ENCODE data around the gene DNAJB12. TPM values are rescaled to one million over a fixed set of nuclear protein-coding genes. Genes with fewer than 3 reads are reported as not detected.

The DNAJB12 gene
- total RNA-seq, 1 donor = 52.5 TPM

DNA sequence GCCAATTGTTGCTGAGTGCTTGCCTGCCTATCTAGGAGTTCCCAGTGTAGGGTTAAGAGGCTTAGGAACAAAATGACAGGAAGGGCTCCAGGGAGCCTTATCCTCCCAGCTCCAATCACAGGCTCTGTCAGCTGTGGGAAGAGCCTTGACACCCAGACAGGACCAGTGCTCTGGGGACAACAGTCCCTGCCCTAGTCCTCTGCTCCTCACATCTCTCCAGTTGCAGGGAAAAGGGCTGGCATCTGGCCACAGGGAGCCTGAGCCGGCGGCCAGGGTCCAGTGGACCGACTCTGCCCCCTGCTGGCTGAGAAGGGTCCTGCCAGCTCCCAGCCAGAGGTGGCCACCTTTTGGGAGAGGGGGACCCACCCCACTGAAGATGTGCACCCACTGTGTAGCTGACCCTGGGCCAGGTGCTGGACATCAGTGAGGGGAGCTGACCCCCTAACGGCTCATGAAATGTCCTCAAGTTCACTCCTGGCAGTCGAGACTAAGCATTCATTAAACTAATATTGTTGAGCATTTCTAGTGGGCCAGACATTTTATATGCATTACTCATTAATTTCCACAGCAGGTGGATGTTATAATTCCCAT, 17.6 kb downstream of the DNAJB12 start:
- TF ChIP-seq, protein P1, sequence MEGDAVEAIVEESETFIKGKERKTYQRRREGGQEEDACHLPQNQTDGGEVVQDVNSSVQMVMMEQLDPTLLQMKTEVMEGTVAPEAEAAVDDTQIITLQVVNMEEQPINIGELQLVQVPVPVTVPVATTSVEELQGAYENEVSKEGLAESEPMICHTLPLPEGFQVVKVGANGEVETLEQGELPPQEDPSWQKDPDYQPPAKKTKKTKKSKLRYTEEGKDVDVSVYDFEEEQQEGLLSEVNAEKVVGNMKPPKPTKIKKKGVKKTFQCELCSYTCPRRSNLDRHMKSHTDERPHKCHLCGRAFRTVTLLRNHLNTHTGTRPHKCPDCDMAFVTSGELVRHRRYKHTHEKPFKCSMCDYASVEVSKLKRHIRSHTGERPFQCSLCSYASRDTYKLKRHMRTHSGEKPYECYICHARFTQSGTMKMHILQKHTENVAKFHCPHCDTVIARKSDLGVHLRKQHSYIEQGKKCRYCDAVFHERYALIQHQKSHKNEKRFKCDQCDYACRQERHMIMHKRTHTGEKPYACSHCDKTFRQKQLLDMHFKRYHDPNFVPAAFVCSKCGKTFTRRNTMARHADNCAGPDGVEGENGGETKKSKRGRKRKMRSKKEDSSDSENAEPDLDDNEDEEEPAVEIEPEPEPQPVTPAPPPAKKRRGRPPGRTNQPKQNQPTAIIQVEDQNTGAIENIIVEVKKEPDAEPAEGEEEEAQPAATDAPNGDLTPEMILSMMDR (IDR thresholded peaks at IDR 0.05; ENCODE audit: extremely low read depth, low read depth, low read length) = peak; percentile 94
- Histone ChIP-seq H3K27ac (ENCODE audit: low read depth, low read length) (peak overlapping the region; percentile 91), H3K36me3 (ENCODE audit: insufficient read depth, low read length) (peaks cover 51% of the 10 kb centered on the region), H3K4me2 (ENCODE audit: insufficient read depth, low read length) (no peak overlapping the region), H3K9me3 (ENCODE audit: low read depth, low read length) (no peaks in the 10 kb centered on the region), H3K79me2 (ENCODE audit: insufficient read depth, low read length) (no peaks in the 10 kb centered on the region), H4K20me1 (ENCODE audit: insufficient read depth, low read length) (peaks cover 3% of the 10 kb centered on the region), H3K4me1 (ENCODE audit: insufficient read depth, low read length) (peaks cover 30% of the 10 kb centered on the region), H3K27me3 (ENCODE audit: insufficient read depth, low read length) (no peaks in the 10 kb centered on the region), H3K4me3 (ENCODE audit: insufficient read depth, low read length) (no peak overlapping the region), H2AFZ (ENCODE audit: low read length) (no peak overlapping the region)
- peak; percentile 87 for DNase-seq (ENCODE audit: insufficient read length, low spot score, missing footprints)

DNA sequence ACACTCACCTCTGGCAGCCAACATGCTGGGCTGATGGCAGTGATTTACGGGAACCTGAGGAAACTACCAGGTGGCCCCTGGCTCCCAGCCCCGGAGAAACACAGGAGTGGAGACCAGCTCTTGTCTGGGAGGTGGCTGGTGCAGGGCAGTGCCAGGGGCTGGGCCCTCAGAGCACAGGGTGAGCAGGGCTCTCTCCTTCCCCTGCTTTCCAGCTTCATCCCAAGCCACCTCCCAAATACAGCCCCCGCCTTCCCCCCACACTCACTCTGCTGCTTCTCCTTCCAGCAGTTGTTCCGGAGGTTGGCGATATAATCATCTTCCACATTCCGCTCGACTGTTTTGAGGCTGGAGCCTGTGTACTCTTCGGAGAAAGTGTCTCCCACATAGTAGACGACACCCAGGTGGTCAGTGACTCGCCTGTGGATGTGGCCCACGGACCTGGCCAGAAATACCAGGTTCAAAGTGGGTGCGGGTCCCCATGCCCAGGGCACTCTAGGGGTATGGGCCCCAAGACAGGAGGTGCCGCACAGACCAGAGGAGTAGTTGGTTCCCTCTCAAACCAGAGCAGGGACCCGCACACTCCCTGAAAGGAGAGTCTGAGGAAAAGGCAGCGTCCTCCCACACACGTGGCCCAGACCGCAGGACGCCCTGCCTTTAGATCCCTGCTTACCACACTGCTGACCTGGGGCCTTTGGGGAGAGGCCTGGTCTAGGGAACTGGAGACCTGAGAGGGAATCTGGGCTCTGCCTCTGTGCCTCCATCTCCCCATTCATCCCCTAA, 18.3 kb downstream of the DNAJB12 start:
- H3K9me3 ChIP-seq (ENCODE audit: low read depth, low read length) = no peaks in the 10 kb centered on the region
- no peak for DNase-seq (ENCODE audit: insufficient read length, low spot score, missing footprints)
- peaks cover 51% of the 10 kb centered on the region for H3K36me3 ChIP-seq (ENCODE audit: insufficient read depth, low read length)
- H3K4me2 ChIP-seq (ENCODE audit: insufficient read depth, low read length) = no peak overlapping the region
- no peaks in the 10 kb centered on the region for H3K79me2 ChIP-seq (ENCODE audit: insufficient read depth, low read length)
- no peak overlapping the region for H2AFZ ChIP-seq (ENCODE audit: low read length)
- no peaks in the 10 kb centered on the region for H3K27me3 ChIP-seq (ENCODE audit: insufficient read depth, low read length)
- peaks cover 3% of the 10 kb centered on the region for H4K20me1 ChIP-seq (ENCODE audit: insufficient read depth, low read length)
- H3K4me1 ChIP-seq (ENCODE audit: insufficient read depth, low read length) = peaks cover 37% of the 10 kb centered on the region
- H3K4me3 ChIP-seq (ENCODE audit: insufficient read depth, low read length) = no peak overlapping the region
- TF ChIP-seq, protein P1 (IDR thresholded peaks at IDR 0.05; ENCODE audit: extremely low read depth, low read depth, low read length) = no peak
- H3K27ac ChIP-seq (ENCODE audit: low read depth, low read length) = peak overlapping the region; percentile 91

DNA sequence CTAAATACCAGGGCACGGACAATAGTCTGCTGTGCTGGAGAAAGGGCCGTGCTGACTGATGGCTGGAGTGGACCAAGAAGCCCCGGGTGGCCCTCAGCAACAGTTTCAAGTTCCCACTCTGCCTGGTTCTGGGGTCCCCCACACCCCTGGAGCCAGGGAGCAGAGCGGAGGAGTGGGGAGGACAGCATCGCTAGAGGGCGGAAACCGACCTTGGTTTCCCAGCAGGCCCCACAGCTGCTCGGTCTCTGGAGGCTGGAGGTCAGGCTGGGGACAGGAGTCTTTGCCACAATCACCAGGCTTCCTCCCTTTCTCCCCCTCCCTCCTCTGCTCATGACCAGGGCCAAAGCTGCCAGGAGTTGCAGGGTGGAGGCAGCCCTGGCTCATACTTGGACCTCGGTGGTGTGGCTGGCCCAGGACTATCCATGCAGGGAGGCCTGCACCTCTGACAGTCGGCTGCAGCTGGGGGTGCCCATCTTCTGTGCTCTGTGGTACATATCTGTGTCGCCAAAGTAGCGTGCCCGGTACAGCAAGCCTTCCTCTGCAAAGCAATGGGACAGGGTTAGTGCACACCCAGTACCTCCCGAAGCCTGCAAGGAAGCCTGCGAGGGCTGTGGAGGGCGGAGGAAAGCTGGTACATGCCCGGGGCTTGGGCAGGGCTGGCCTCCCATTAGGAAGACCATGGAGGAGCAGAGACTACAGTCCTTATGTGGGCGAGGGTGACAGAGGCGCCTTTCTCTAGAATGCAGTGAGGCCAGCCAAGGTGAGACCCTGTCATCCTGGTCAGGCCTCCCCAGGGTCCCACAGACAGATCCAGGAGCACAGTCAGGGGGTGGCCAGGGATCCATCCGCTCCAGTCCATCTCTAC, 19.1 kb downstream of the DNAJB12 start:
- peak; percentile 93 for DNase-seq (ENCODE audit: insufficient read length, low spot score, missing footprints)
- H3K4me2 ChIP-seq (ENCODE audit: insufficient read depth, low read length) = peak overlapping the region; percentile 52
- H3K27me3 ChIP-seq (ENCODE audit: insufficient read depth, low read length) = no peaks in the 10 kb centered on the region
- no peaks in the 10 kb centered on the region for H3K79me2 ChIP-seq (ENCODE audit: insufficient read depth, low read length)
- peaks cover 43% of the 10 kb centered on the region for H3K4me1 ChIP-seq (ENCODE audit: insufficient read depth, low read length)
- peaks cover 3% of the 10 kb centered on the region for H4K20me1 ChIP-seq (ENCODE audit: insufficient read depth, low read length)
- H3K9me3 ChIP-seq (ENCODE audit: low read depth, low read length) = no peaks in the 10 kb centered on the region
- H3K4me3 ChIP-seq (ENCODE audit: insufficient read depth, low read length) = peak overlapping the region; percentile 25
- H2AFZ ChIP-seq (ENCODE audit: low read length) = peak overlapping the region; percentile 31
- TF ChIP-seq, protein P1 (IDR thresholded peaks at IDR 0.05; ENCODE audit: extremely low read depth, low read depth, low read length) = no peak
- peak overlapping the region; percentile 91 for H3K27ac ChIP-seq (ENCODE audit: low read depth, low read length)
- H3K36me3 ChIP-seq (ENCODE audit: insufficient read depth, low read length) = peaks cover 44% of the 10 kb centered on the region

All from osteoblast (primary cell).